H1 (cell line): ENCODE results near the gene GNG11. TPM values are rescaled to one million over a fixed set of nuclear protein-coding genes. Genes with fewer than 3 reads are reported as not detected.

Experiments used
- CTCF ChIA-PET: fragments of 300-600 bp; sonication (Branson Sonifier 250); formaldehyde crosslinking; loops from one replicate; lab custom pipeline; 2021; ENCODE audit not compliant: partially characterized antibody; lab: Charles Lee
- POLR2A ChIA-PET: fragments of 300-600 bp; sonication (Branson Sonifier 250); formaldehyde crosslinking; loops from one replicate; lab custom pipeline; 2021; ENCODE audit warnings: inconsistent platforms; ENCODE audit not compliant: partially characterized antibody; lab: Charles Lee
- DNase-seq, 2 experiments: peaks; one replicate each; pipeline versions ENCODE4 v3.0.0 to v3.0.0-alpha.2; 2010 to 2022; ENCODE audit warnings: low spot score in 2 of 2, low read depth in 1 of 2, mixed read lengths in 1 of 2
- FAIRE-seq: peaks from 2 replicates; lab custom pipeline; 2011; peaks lifted over from hg19 to GRCh38; lab: Jason Lieb, UNC
- H2AFZ ChIP-seq: 2 replicates; pipeline ENCODE4 v1.8.1; 2012; ENCODE audit warnings: low read length, inconsistent platforms
- H2AK5ac ChIP-seq: 2 replicates; pipeline ENCODE4 v1.6.1; 2013; ENCODE audit warnings: low read depth, low read length
- H2BK120ac ChIP-seq: replicated peaks from 2 replicates; pipeline ENCODE3; 2013; ENCODE audit warnings: low read depth, low read length, inconsistent platforms
- H2BK12ac ChIP-seq: 2 replicates; pipeline ENCODE4 v1.6.1; 2013; ENCODE audit warnings: low read depth, low read length
- H2BK15ac ChIP-seq: 2 replicates; pipeline ENCODE4 v1.6.1; 2013; ENCODE audit warnings: low read length
- H2BK20ac ChIP-seq: 2 replicates; pipeline ENCODE4 v1.6.1; 2013; ENCODE audit warnings: low read length
- H2BK5ac ChIP-seq: 2 replicates; pipeline ENCODE4 v1.6.1; 2013; ENCODE audit warnings: low read depth, low read length
- H3K14ac ChIP-seq: 2 replicates; pipeline ENCODE4 v1.6.1; 2013; ENCODE audit warnings: inconsistent platforms; ENCODE audit not compliant: insufficient read length
- H3K18ac ChIP-seq: 2 replicates; pipeline ENCODE4 v1.6.1; 2013; ENCODE audit warnings: low read length; ENCODE audit errors: extremely low read depth
- H3K23ac ChIP-seq: 2 replicates; pipeline ENCODE4 v1.6.1; 2013; ENCODE audit warnings: inconsistent platforms; ENCODE audit not compliant: insufficient read length
- H3K23me2 ChIP-seq: 2 replicates; pipeline ENCODE4 v1.6.1; 2013; ENCODE audit warnings: low read depth, low read length
- H3K27ac ChIP-seq: 2 replicates; pipeline ENCODE4 v1.6.1; 2011; ENCODE audit warnings: low read depth, low read length, inconsistent platforms
- H3K27me3 ChIP-seq, 4 experiments: replicated peaks in 1 of 4; 1 replicate in 1 of 4; 2 replicates in 3 of 4; pipeline versions ENCODE4 v1.6.1 to v1.8.1; 2011 to 2013; ENCODE audit warnings: low read length in 3 of 4, mild to moderate bottlenecking in 3 of 4, inconsistent platforms in 2 of 4, mixed read lengths in 2 of 4, moderate library complexity in 1 of 4; ENCODE audit not compliant: control insufficient read depth in 3 of 4, insufficient read depth in 3 of 4; ENCODE audit errors: extremely low read depth in 1 of 4
- H3K36me3 ChIP-seq, 4 experiments: 2 replicates each; pipeline versions ENCODE4 v1.6.1 to v1.8.1; 2011 to 2013; ENCODE audit warnings: mild to moderate bottlenecking in 4 of 4, low read length in 3 of 4, moderate library complexity in 2 of 4, control low read depth in 1 of 4, inconsistent platforms in 1 of 4; ENCODE audit not compliant: insufficient read depth in 4 of 4, control insufficient read depth in 2 of 4
- H3K4ac ChIP-seq: replicated peaks from 2 replicates; pipeline ENCODE3; 2013; ENCODE audit warnings: low read length, low read depth, mixed read lengths, inconsistent platforms; ENCODE audit not compliant: insufficient read length
- H3K4me1 ChIP-seq, 4 experiments: replicated peaks in 1 of 4; 1 replicate in 1 of 4; 2 replicates in 3 of 4; pipeline versions ENCODE4 v1.6.1 to v1.8.1; 2011 to 2013; ENCODE audit warnings: low read length in 3 of 4, inconsistent platforms in 2 of 4, mixed read lengths in 1 of 4; ENCODE audit not compliant: insufficient read depth in 4 of 4, control insufficient read depth in 3 of 4
- H3K4me2 ChIP-seq, 2 experiments: 2 replicates each; pipeline versions ENCODE4 v1.6.1 to v1.8.1; 2011 to 2013; ENCODE audit warnings: low read depth in 2 of 2, low read length in 2 of 2, control low read depth in 1 of 2, inconsistent platforms in 1 of 2, mild to moderate bottlenecking in 1 of 2; ENCODE audit not compliant: insufficient read depth in 1 of 2
- H3K4me3 ChIP-seq, 4 experiments: fragments of 200-600, 300-600 bp in 1 of 4; sonication (generic), shearing (Covaris generic), sonication (Bioruptor Twin) in 1 of 4; 2 replicates each; pipeline versions ENCODE4 v1.5.1 to v1.8.1; 2011 to 2016; ENCODE audit warnings: low read length in 4 of 4, low read depth in 3 of 4, control low read depth in 2 of 4, inconsistent platforms in 2 of 4, mild to moderate bottlenecking in 2 of 4, mixed read lengths in 1 of 4, moderate library complexity in 1 of 4; ENCODE audit not compliant: insufficient read depth in 2 of 4; ENCODE audit errors: extremely low read depth in 1 of 4
- H3K56ac ChIP-seq: replicated peaks from 2 replicates; pipeline ENCODE3; 2013; ENCODE audit warnings: low read depth, mild to moderate bottlenecking, mixed read lengths, low read length, inconsistent platforms; ENCODE audit not compliant: insufficient read length
- H3K79me1 ChIP-seq: 2 replicates; pipeline ENCODE4 v1.6.1; 2013; ENCODE audit warnings: low read depth, low read length, control low read depth
- H3K79me2 ChIP-seq, 2 experiments: 2 replicates each; pipeline versions ENCODE4 v1.6.1 to v1.8.1; 2012 to 2013; ENCODE audit warnings: low read length in 2 of 2, mild to moderate bottlenecking in 2 of 2, inconsistent platforms in 1 of 2; ENCODE audit not compliant: insufficient read depth in 2 of 2, control insufficient read depth in 1 of 2
- H3K9ac ChIP-seq, 4 experiments: replicated peaks in 1 of 4; 1 replicate in 1 of 4; 2 replicates in 3 of 4; pipeline versions ENCODE4 v1.6.1 to v1.8.1; 2011 to 2013; ENCODE audit warnings: low read depth in 3 of 4, low read length in 3 of 4, control low read depth in 2 of 4, mild to moderate bottlenecking in 2 of 4, moderate library complexity in 2 of 4, inconsistent platforms in 1 of 4; ENCODE audit errors: extremely low read depth in 1 of 4
- H3K9me3 ChIP-seq, 2 experiments: 2 replicates each; pipeline versions ENCODE4 v1.6.1 to v1.8.1; 2012 to 2013; ENCODE audit warnings: mild to moderate bottlenecking in 2 of 2, moderate library complexity in 2 of 2, control low read depth in 1 of 2, inconsistent platforms in 1 of 2, low read depth in 1 of 2, low read length in 1 of 2, mixed read lengths in 1 of 2; ENCODE audit not compliant: insufficient read depth in 2 of 2
- H4K20me1 ChIP-seq, 2 experiments: replicated peaks in 1 of 2; 2 replicates each; pipeline versions ENCODE3 to v1.8.1; 2011 to 2013; ENCODE audit warnings: inconsistent platforms in 2 of 2, low read length in 2 of 2, mild to moderate bottlenecking in 1 of 2; ENCODE audit not compliant: insufficient read depth in 2 of 2, control insufficient read depth in 1 of 2
- H4K5ac ChIP-seq: 2 replicates; pipeline ENCODE4 v1.6.1; 2013; ENCODE audit warnings: low read length, low read depth, mixed read lengths, inconsistent platforms; ENCODE audit not compliant: insufficient read length
- H4K8ac ChIP-seq: 2 replicates; pipeline ENCODE4 v1.8.0; 2013; ENCODE audit warnings: mild to moderate bottlenecking, moderate library complexity, low read length, inconsistent platforms; ENCODE audit not compliant: insufficient read depth; ENCODE audit errors: extremely low read depth
- H4K91ac ChIP-seq: replicated peaks from 2 replicates; pipeline ENCODE3; 2013; ENCODE audit warnings: low read length, mixed read lengths, inconsistent platforms; ENCODE audit not compliant: insufficient read length
- ASH2L ChIP-seq: fragments of 200-600, 300-600 bp; sonication (generic); IDR thresholded peaks from one replicate; pipeline ENCODE4 v1.7.1; 2017; ENCODE audit warnings: low read length
- CEBPB ChIP-seq: IDR thresholded peaks from 2 replicates; pipeline ENCODE4 v1.6.1; 2012; ENCODE audit warnings: low read depth, low read length
- EP300 ChIP-seq, 2 experiments: IDR thresholded peaks; 1 replicate in 1 of 2; 2 replicates in 1 of 2; pipeline ENCODE4 v1.6.1; 2011 to 2012; ENCODE audit warnings: low read depth in 2 of 2, low read length in 2 of 2, mild to moderate bottlenecking in 2 of 2, borderline replicate concordance in 1 of 2, inconsistent platforms in 1 of 2, moderate library complexity in 1 of 2
- JUN ChIP-seq: IDR thresholded peaks from 2 replicates; pipeline ENCODE4 v1.6.1; 2011; ENCODE audit warnings: low read depth, mild to moderate bottlenecking, improper control_type of control experiment, low read length
- POLR2A ChIP-seq, 2 experiments: IDR thresholded peaks; 1 replicate in 1 of 2; 2 replicates in 1 of 2; pipeline ENCODE4 v1.6.1; 2011; ENCODE audit warnings: low read depth in 2 of 2, low read length in 2 of 2, mild to moderate bottlenecking in 2 of 2; ENCODE audit errors: control extremely low read depth in 1 of 2
- RAD21 ChIP-seq, 2 experiments: IDR thresholded peaks in 1 of 2; conservative IDR thresholded peaks in 1 of 2; 2 replicates each; pipeline ENCODE4 v1.6.1; 2011; ENCODE audit warnings: low read depth in 2 of 2, low read length in 2 of 2, improper control_type of control experiment in 1 of 2, inconsistent platforms in 1 of 2, mild to moderate bottlenecking in 1 of 2, moderate library complexity in 1 of 2
- SAP30 ChIP-seq: fragments of 300-600 bp; sonication (generic); IDR thresholded peaks from 2 replicates; pipeline ENCODE4 v1.7.1; 2012; ENCODE audit warnings: low read length, moderate library complexity, mild to moderate bottlenecking, inconsistent platforms; ENCODE audit not compliant: insufficient read depth, insufficient replicate concordance
- SIN3A ChIP-seq, 2 experiments: IDR thresholded peaks in 1 of 2; conservative IDR thresholded peaks in 1 of 2; 2 replicates each; pipeline ENCODE4 v1.6.1; 2011 to 2012; ENCODE audit warnings: low read length in 2 of 2, improper control_type of control experiment in 1 of 2, low read depth in 1 of 2, mild to moderate bottlenecking in 1 of 2
- SP2 ChIP-seq: IDR thresholded peaks from 2 replicates; pipeline ENCODE4 v1.6.1; 2012; ENCODE audit warnings: mild to moderate bottlenecking, low read length, inconsistent platforms
- TEAD4 ChIP-seq: IDR thresholded peaks from 2 replicates; pipeline ENCODE4 v1.6.1; 2012; ENCODE audit warnings: low read depth, low read length, inconsistent platforms, mixed read lengths
- WGBS, 2 experiments: shearing (Covaris generic) in 1 of 2; methylation state at CpG; one replicate each; pipeline versions ENCODE4 v1.1.6 to v1.1.7; 2013 to 2015; ENCODE audit warnings: low lambda C conversion rate in 2 of 2, mixed read lengths in 2 of 2, inconsistent platforms in 1 of 2, low coverage in 1 of 2, missing lambda C conversion rate in 1 of 2; ENCODE audit not compliant: insufficient replicate concordance in 2 of 2, insufficient coverage in 1 of 2, insufficient read length in 1 of 2; ENCODE audit errors: extremely low coverage in 1 of 2, missing lambda C conversion rate in 1 of 2; 5-methylcytosine and 5-hydroxymethylcytosine counted together
- polyA plus RNA-seq, 7 experiments: library from polyadenylated mRNA; depleted of rRNA in 3 of 7; stranded (reverse) in 5 of 7; unstranded in 2 of 7; fragments of >200 nt in 5 of 7; fragments of 200-250 nt in 2 of 7; gene quantifications; 1 replicate in 5 of 7; 2 replicates in 1 of 7; 4 replicates in 1 of 7; pipeline versions ENCODE4 v1.2.1 to v1.2.3, GENCODE V29; 2011 to 2013; ENCODE audit warnings: missing spikeins in 2 of 7, mixed read lengths in 2 of 7
- total RNA-seq: library from RNA; stranded (reverse); fragmentation: NEBNext Ultra II Directional; extraction: Animal tissue kit (Norgen Biotek cat#: 25700); gene quantifications from 2 replicates; pipeline ENCODE4 v1.2.1, GENCODE V29; 2021
- TF ChIP-seq, protein P1 (sequence below): IDR thresholded peaks from 2 replicates; pipeline ENCODE4 v1.6.1; 2011; ENCODE audit warnings: low read depth, mild to moderate bottlenecking, low read length; ENCODE audit not compliant: insufficient read depth
- TF ChIP-seq, protein P2 (sequence below): IDR thresholded peaks from 2 replicates; pipeline ENCODE4 v1.6.1; 2012; ENCODE audit warnings: inconsistent platforms

Gene GNG11
- total and polyA plus RNA-seq, 2 of the 8 experiments (the other 6 are each of a cell fraction or from before 2014, with no cell fraction given) = 0.38 to 1.3 TPM

DNA sequence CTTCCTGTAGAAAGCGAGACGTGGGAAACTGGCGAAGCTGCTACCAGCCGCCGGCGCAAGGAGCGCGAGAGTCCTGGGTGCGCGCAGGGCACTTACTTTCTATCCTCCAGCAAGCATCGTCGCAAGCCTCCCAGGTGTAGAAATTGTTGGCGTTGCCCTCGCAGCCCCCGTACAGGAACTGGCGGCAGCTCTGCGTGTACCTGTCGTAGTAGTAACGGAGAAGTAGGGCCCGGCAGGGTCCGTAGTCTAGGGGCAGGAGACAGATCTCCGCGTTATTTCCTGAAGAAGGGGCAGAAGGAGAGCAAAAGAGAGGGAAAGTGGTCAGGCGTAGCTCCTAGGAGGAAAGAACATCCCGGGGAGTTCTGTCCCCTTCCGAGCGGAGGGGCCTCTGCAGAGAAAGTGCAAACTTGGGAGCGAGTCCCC is 31.5 kb upstream of the GNG11 start:
- no peaks in the 10 kb centered on the region for H3K79me1 ChIP-seq
- no peaks in the 10 kb centered on the region for H3K4me1 ChIP-seq
- no peak overlapping the region for H4K8ac ChIP-seq
- H3K4ac ChIP-seq = no peak overlapping the region
- DNase-seq (peak; percentile 25 to 74), FAIRE-seq (no peak)
- no peak overlapping the region; the same call in 1 of the 2 replicates for H2BK5ac ChIP-seq
- H3K27ac ChIP-seq = no peak overlapping the region
- H3K23me2 ChIP-seq = peaks cover 6% of the 10 kb centered on the region; the same call in 1 of the 2 replicates
- ChIA-PET POLR2A (interaction anchor here (0.7 to 1.6 kb wide), 4 partner anchors 11 to 245 kb away, joined by 3 to 4 read pairs (median 4); partner anchors contain the start of gene GNG11), CTCF (interaction anchor here (0.6 to 6.3 kb wide), 15 partner anchors 10 to 644 kb away, joined by 3 to 47 read pairs (median 3); partner anchors contain the start of gene GNGT1)
- no peak overlapping the region for H2BK120ac ChIP-seq
- no peaks in the 10 kb centered on the region for H4K20me1 ChIP-seq
- no peak overlapping the region for H3K56ac ChIP-seq
- H3K9me3 ChIP-seq = no peaks in the 10 kb centered on the region
- WGBS, 2 experiments = 2% methylated on average over 28 of the region's 28 CpGs; no CpG with 5 or more reads in 1 of the 2 experiments
- H2BK15ac ChIP-seq = peak overlapping the region; percentile 18; the same call in 1 of the 2 replicates
- no peak overlapping the region; the same call in 1 of the 2 replicates for H3K18ac ChIP-seq
- peak overlapping the region in 2 of 4 experiments; percentile 13 to 16; a peak in 4 of 7 replicates for H3K9ac ChIP-seq
- H3K14ac ChIP-seq = no peak overlapping the region
- no peaks in the 10 kb centered on the region for H3K36me3 ChIP-seq
- no peak overlapping the region for H2AK5ac ChIP-seq
- H3K23ac ChIP-seq = no peak overlapping the region
- peak overlapping the region; percentile 66 to 81 for H3K4me2 ChIP-seq
- H2BK12ac ChIP-seq = no peak overlapping the region
- peak overlapping the region; percentile 66 to 84 (median 74) for H3K4me3 ChIP-seq
- H3K79me2 ChIP-seq = no peaks in the 10 kb centered on the region
- no peak overlapping the region for H4K91ac ChIP-seq
- H2BK20ac ChIP-seq = no peak overlapping the region
- peak overlapping the region; percentile 65 for H2AFZ ChIP-seq
- peaks cover 0 to 25% (median 6%) of the 10 kb centered on the region in 4 experiments; a peak in 5 of 7 replicates for H3K27me3 ChIP-seq
- H4K5ac ChIP-seq = no peak overlapping the region
- TF ChIP-seq EP300 (IDR thresholded peaks at IDR 0.05; ENCODE audit: borderline replicate concordance in 1 of 2, low read depth in 2 of 2, low read length in 2 of 2) (no peak), RAD21 (IDR thresholded peaks at IDR 0.05 in 1 of 2, conservative IDR thresholded peaks at IDR 0.05 in 1 of 2; ENCODE audit: low read depth in 2 of 2, low read length in 2 of 2) (peak; percentile 20 to 22; a peak in 2 of 4 replicates), SP2 (no peak), SIN3A (conservative IDR thresholded peaks at IDR 0.05 in 1 of 2, IDR thresholded peaks at IDR 0.05 in 1 of 2; ENCODE audit: low read depth in 1 of 2, low read length in 2 of 2) (no peak), ASH2L (no peak), SAP30 (no peak), POLR2A (IDR thresholded peaks at IDR 0.05; ENCODE audit: control extremely low read depth in 1 of 2, low read depth in 2 of 2, low read length in 2 of 2) (no peak), JUN (no peak), CEBPB (no peak), TEAD4 (no peak)
- TF ChIP-seq, protein P1, sequence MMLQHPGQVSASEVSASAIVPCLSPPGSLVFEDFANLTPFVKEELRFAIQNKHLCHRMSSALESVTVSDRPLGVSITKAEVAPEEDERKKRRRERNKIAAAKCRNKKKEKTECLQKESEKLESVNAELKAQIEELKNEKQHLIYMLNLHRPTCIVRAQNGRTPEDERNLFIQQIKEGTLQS = no peak
- TF ChIP-seq, protein P2, sequence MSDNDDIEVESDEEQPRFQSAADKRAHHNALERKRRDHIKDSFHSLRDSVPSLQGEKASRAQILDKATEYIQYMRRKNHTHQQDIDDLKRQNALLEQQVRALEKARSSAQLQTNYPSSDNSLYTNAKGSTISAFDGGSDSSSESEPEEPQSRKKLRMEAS = no peak; the same call in 1 of the 2 replicates
